T-cell (primary cell): ENCODE data around the gene UCK1. TPM values are rescaled to one million over a fixed set of nuclear protein-coding genes. Genes with fewer than 3 reads are reported as not detected.
A peak's percentile ranks its signal among the peaks of the same experiment; 100 is the strongest.
"Not testable (repeated sequence)": the region's sequence is repeated elsewhere in the genome, so short reads cannot be mapped to it uniquely, and the experiment has no call there.

ENCODE experiments used
- ATAC-seq, 4 experiments: fragments of 200-7000 bp in 3 of 4; fragments of 150-1000 bp in 1 of 4; cut with Tn5 transposase; replicated peaks in 1 of 4; 1 replicate in 3 of 4; 2 replicates in 1 of 4; pipeline ENCODE4 v1.10.0; 2021; ENCODE audit warnings: moderate library complexity in 3 of 4, mild to moderate bottlenecking in 2 of 4, moderate number of reproducible peaks in 1 of 4
- CTCF ChIA-PET, 2 donors: fragments of 300-600 bp; sonication (Branson Sonifier 250); formaldehyde crosslinking; loops; one replicate each; lab custom pipeline; 2022; ENCODE audit warnings: antibody characterized with exemption in 2 of 2; lab: Charles Lee
- POLR2A ChIA-PET, 2 donors: fragments of 300-600 bp; sonication (Branson Sonifier 250); formaldehyde crosslinking; loops; one replicate each; lab custom pipeline; 2022; ENCODE audit warnings: antibody characterized with exemption in 2 of 2; lab: Charles Lee
- DNase-seq, 35 experiments: peaks; one replicate each; pipeline versions ENCODE4 v3.0.0 to v3.0.0-alpha.2; 2013 to 2023
- H3K27ac ChIP-seq: one replicate; pipeline ENCODE4 v1.5.1; 2013; ENCODE audit warnings: low read length
- H3K27me3 ChIP-seq, 2 experiments: replicated peaks in 1 of 2; 1 replicate in 1 of 2; 2 replicates in 1 of 2; pipeline versions ENCODE4 v1.6.1 to v1.7.0; 2013; ENCODE audit warnings: low read length in 1 of 2, mixed read lengths in 1 of 2; ENCODE audit not compliant: control insufficient read depth in 2 of 2, insufficient read depth in 2 of 2; ENCODE audit errors: extremely low read depth in 1 of 2
- H3K36me3 ChIP-seq, 2 donors: 1 replicate in 1 of 2; 2 replicates in 1 of 2; pipeline versions ENCODE4 v1.6.1 to v1.7.0; 2013; ENCODE audit warnings: low read length in 1 of 2; ENCODE audit not compliant: control insufficient read depth in 2 of 2, insufficient read depth in 1 of 2; ENCODE audit errors: extremely low read depth in 1 of 2
- H3K4me1 ChIP-seq, 2 experiments: 1 replicate in 1 of 2; 2 replicates in 1 of 2; pipeline versions ENCODE4 v1.6.1 to v1.7.0; 2013; ENCODE audit warnings: low read length in 2 of 2, mixed read lengths in 1 of 2; ENCODE audit not compliant: insufficient read depth in 2 of 2, control insufficient read depth in 1 of 2; ENCODE audit errors: extremely low read depth in 1 of 2
- H3K4me3 ChIP-seq, 2 donors: 1 replicate in 1 of 2; 2 replicates in 1 of 2; pipeline versions ENCODE4 v1.5.1 to v1.7.0; 2013; ENCODE audit warnings: mild to moderate bottlenecking in 2 of 2, low read length in 1 of 2, moderate library complexity in 1 of 2; ENCODE audit not compliant: control insufficient read depth in 1 of 2; ENCODE audit errors: extremely low read depth in 1 of 2
- H3K9me3 ChIP-seq: 2 replicates; pipeline ENCODE4 v1.7.0; 2013
- H3K27ac Mint-ChIP-seq, 2 donors: one replicate each; pipeline ENCODE4 v1.8.0; 2020 to 2021; ENCODE audit warnings: mild to moderate bottlenecking in 2 of 2, mixed read lengths in 2 of 2
- H3K27me3 Mint-ChIP-seq, 2 donors: one replicate each; pipeline ENCODE4 v1.8.0; 2021 to 2022; ENCODE audit warnings: mixed read lengths in 2 of 2
- H3K36me3 Mint-ChIP-seq: one replicate; pipeline ENCODE4 v1.8.0; 2021; ENCODE audit warnings: mixed read lengths
- H3K4me1 Mint-ChIP-seq, 3 donors: one replicate each; pipeline ENCODE4 v1.8.0; 2020 to 2022; ENCODE audit warnings: mixed read lengths in 3 of 3, mild to moderate bottlenecking in 1 of 3
- H3K4me3 Mint-ChIP-seq, 3 donors: one replicate each; pipeline ENCODE4 v1.8.0; 2020 to 2022; ENCODE audit warnings: mild to moderate bottlenecking in 3 of 3, mixed read lengths in 3 of 3, moderate library complexity in 3 of 3
- H3K9me3 Mint-ChIP-seq, 3 donors: one replicate each; pipeline ENCODE4 v1.8.0; 2020 to 2022; ENCODE audit warnings: mixed read lengths in 3 of 3
- WGBS: methylation state at CpG from one replicate; pipeline ENCODE4 v1.1.5; 2013; ENCODE audit warnings: missing lambda C conversion rate; ENCODE audit not compliant: insufficient coverage; 5-methylcytosine and 5-hydroxymethylcytosine counted together
- total RNA-seq, 35 experiments: library from RNA in 6 of 35; stranded (reverse) in 6 of 35; fragments of 120-200 nt in 1 of 35; gene quantifications; one replicate each; pipeline versions ENCODE4 v1.2.1 to v1.2.4 and lab custom pipeline; 2013 to 2026

Gene UCK1
- total RNA-seq, 5 donors from 2014 or later (not counting 1 experiment from before 2014, with no cell fraction given) = 20.0 to 34.7 (median 32.0) TPM

DNA sequence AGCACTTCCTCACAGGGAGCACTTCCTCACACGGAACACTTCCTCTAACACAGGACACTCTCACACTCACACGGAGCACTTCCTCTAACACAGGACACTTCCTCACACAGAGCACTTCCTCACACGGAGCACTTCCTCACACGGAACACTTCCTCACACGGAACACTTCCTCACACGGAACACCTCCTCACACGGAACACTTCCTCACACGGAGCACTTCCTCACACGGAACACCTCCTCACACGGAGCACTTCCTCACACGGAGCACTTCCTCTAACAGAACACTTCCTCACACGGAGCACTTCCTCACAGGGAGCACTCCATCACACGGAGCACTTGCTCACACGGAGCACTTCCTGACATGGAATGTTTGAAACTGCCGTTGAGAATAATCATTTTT, 15.0 kb downstream of the UCK1 start:
- ATAC-seq (no peak), DNase-seq (no peak)
- Mint-ChIP-seq H3K36me3 (peaks cover 52% of the 10 kb centered on the region), H3K4me1 (no peaks in the 10 kb centered on the region), H3K27ac (no peak overlapping the region), H3K9me3 (no peaks in the 10 kb centered on the region), H3K4me3 (no peak overlapping the region), H3K27me3 (no peaks in the 10 kb centered on the region)
- Histone ChIP-seq H3K9me3 (no peaks in the 10 kb centered on the region), H3K27me3 (no peaks in the 10 kb centered on the region), H3K36me3 (peaks cover 53 to 93% of the 10 kb centered on the region in 2 donors), H3K27ac (no peak overlapping the region), H3K4me1 (peaks cover 0 to 2% of the 10 kb centered on the region in 2 experiments), H3K4me3 (no peak overlapping the region)
- POLR2A ChIA-PET = no interaction called here
- CTCF ChIA-PET = no interaction called here
- 93% methylated on average over 11 of the region's 15 CpGs for WGBS

DNA sequence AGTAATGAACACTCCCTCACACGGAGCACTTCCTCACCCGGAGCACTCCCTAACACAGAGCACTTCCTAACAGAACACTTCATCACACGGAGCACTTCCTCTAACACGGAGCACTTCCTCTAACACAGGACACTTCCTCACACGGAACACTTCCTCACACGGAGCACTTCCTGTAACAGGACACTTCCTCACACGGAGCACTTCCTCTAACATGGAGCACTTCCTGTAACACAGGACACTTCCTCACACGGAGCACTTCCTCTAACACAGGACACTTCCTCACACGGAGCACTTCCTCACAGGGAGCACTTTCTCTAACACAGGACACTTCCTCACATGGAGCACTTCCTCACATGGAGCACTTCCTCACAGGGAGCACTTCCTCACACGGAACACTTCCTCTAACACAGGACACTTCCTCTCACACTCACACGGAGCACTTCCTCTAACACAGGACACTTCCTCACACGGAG, 15.5 kb downstream of the UCK1 start:
- H3K27ac Mint-ChIP-seq, CTCF ChIA-PET, H3K4me3 Mint-ChIP-seq, H3K9me3 Mint-ChIP-seq, H3K27me3 ChIP-seq, H3K27me3 Mint-ChIP-seq, H3K4me1 ChIP-seq, H3K27ac ChIP-seq, POLR2A ChIA-PET, H3K9me3 ChIP-seq, H3K4me1 Mint-ChIP-seq, DNase-seq, H3K4me3 ChIP-seq, ATAC-seq: not testable (repeated sequence)
- peaks cover 54 to 93% of the 10 kb centered on the region in 2 donors for H3K36me3 ChIP-seq
- H3K36me3 Mint-ChIP-seq = peaks cover 53% of the 10 kb centered on the region
- WGBS = 75% methylated on average over 9 of the region's 12 CpGs

- 70% methylated on average over 13 of the region's 15 CpGs for whole genome bisulfite sequencing
- no peaks in the 10 kb centered on the region for H3K4me1 ChIP-seq
- H3K4me3 ChIP-seq = no peak overlapping the region
- no peaks in the 10 kb centered on the region for H3K9me3 ChIP-seq
- ChIA-PET CTCF (no interaction called here), POLR2A (no interaction called here)
- Mint-ChIP-seq H3K36me3 (peaks cover 48% of the 10 kb centered on the region), H3K9me3 (no peaks in the 10 kb centered on the region), H3K4me3 (no peak overlapping the region), H3K27ac (no peak overlapping the region), H3K27me3 (no peaks in the 10 kb centered on the region), H3K4me1 (no peaks in the 10 kb centered on the region)
- ATAC-seq (no peak), DNase-seq (no peak)
- peaks cover 47 to 85% of the 10 kb centered on the region in 2 donors for H3K36me3 ChIP-seq
- H3K27ac ChIP-seq = no peak overlapping the region
- H3K27me3 ChIP-seq = no peaks in the 10 kb centered on the region
These were observed 17.9 kb downstream of the UCK1 start for GRCh38 chr9:131513177-131513576.

GRCh38 chr9:131511880-131512279, 19.2 kb downstream of the UCK1 start:
- WGBS = 93% methylated on average over 2 of the region's 6 CpGs
- H3K9me3 ChIP-seq = no peaks in the 10 kb centered on the region
- H3K27me3 ChIP-seq = no peaks in the 10 kb centered on the region
- H3K4me3 ChIP-seq = no peak overlapping the region
- Mint-ChIP-seq H3K36me3 (peaks cover 41% of the 10 kb centered on the region), H3K9me3 (no peaks in the 10 kb centered on the region), H3K27me3 (no peaks in the 10 kb centered on the region), H3K4me1 (no peaks in the 10 kb centered on the region), H3K27ac (peak overlapping the region in 1 of 2 donors; percentile 11), H3K4me3 (no peak overlapping the region)
- peaks cover 52 to 82% of the 10 kb centered on the region in 2 donors for H3K36me3 ChIP-seq
- no peaks in the 10 kb centered on the region for H3K4me1 ChIP-seq
- ATAC-seq (no peak), DNase-seq (no peak)
- no peak overlapping the region for H3K27ac ChIP-seq
- ChIA-PET CTCF (no interaction called here), POLR2A (no interaction called here)

- Histone ChIP-seq H3K36me3 (peaks cover 48 to 77% of the 10 kb centered on the region in 2 donors), H3K27me3 (no peaks in the 10 kb centered on the region), H3K4me3 (no peak overlapping the region), H3K4me1 (no peaks in the 10 kb centered on the region), H3K9me3 (no peaks in the 10 kb centered on the region), H3K27ac (no peak overlapping the region)
- ATAC-seq (no peak), DNase-seq (no peak)
- 86% methylated on average over 4 of the region's 7 CpGs for WGBS
- Mint-ChIP-seq H3K27ac (no peak overlapping the region), H3K4me1 (no peaks in the 10 kb centered on the region), H3K27me3 (no peaks in the 10 kb centered on the region), H3K4me3 (no peak overlapping the region), H3K36me3 (peaks cover 43% of the 10 kb centered on the region), H3K9me3 (no peaks in the 10 kb centered on the region)
- ChIA-PET CTCF (no interaction called here), POLR2A (no interaction called here)
These were observed 19.6 kb downstream of the UCK1 start for GRCh38 chr9:131511416-131511815.

- Mint-ChIP-seq H3K4me1 (peaks cover 39 to 53% (median 45%) of the 10 kb centered on the region in 3 donors), H3K27me3 (no peaks in the 10 kb centered on the region), H3K9me3 (no peaks in the 10 kb centered on the region), H3K36me3 (peaks cover 19% of the 10 kb centered on the region), H3K4me3 (peak overlapping the region; percentile 21 to 95 (median 50)), H3K27ac (no peak overlapping the region)
- Histone ChIP-seq H3K4me1 (peaks cover 24 to 42% of the 10 kb centered on the region in 2 experiments), H3K36me3 (peaks cover 15 to 20% of the 10 kb centered on the region in 2 donors), H3K27ac (no peak overlapping the region), H3K27me3 (no peaks in the 10 kb centered on the region), H3K9me3 (no peaks in the 10 kb centered on the region), H3K4me3 (no peak overlapping the region)
- ChIA-PET POLR2A (interaction anchor here (0.6 to 0.7 kb wide), 2 partner anchors 759 to 1440 kb away, joined by 4 to 5 read pairs; no protein-coding TSS in a partner anchor), CTCF (interaction anchor here in 1 of 2 donors (0.6 kb wide), 1 partner anchor 13 kb away, joined by 3 read pairs; no protein-coding TSS in a partner anchor)
- ATAC-seq (no peak), DNase-seq (no peak)
- 100% methylated on average over 1 of the region's 8 CpGs for WGBS
These were observed 26.1 kb downstream of the UCK1 start for GRCh38 chr9:131505012-131505411.
